Posterior cingulate gyrus (tissue), 11 donors: ENCODE measurements around the gene BMPER.

Experiments
- DNase-seq, 10 donors: peaks; one replicate each; pipeline versions ENCODE4 v3.0.0 to v3.0.0-alpha.2; 2020 to 2021; ENCODE audit warnings: mixed read lengths in 3 of 10
- intact Hi-C: fragments of 100-400 bp; cut with DNase I; formaldehyde crosslinking; loops from one replicate; pipeline ENCODE4 v1.15.1; 2023

Gene BMPER

DNA sequence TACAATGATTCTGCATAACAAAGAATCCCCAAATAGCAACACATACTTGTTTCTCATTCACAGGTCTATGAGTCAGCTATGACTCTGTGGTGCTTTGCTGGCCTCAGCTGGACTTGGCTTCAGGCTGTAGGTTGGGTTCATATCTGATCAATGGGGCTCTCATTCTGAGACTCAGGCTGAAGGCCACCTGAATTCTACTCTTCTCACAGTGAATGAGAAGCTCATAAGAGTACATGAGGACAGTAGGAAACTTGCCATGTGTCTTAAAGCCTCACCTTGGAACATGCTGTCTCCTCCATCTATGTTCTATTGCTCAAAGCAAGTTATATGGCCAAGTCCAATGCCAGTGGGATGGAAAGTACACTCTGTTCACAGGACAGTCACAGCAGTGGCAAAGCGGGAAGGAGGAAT, 292.9 kb downstream of the BMPER start:
- intact Hi-C loops: no loop called here

More for the DNA sequence above, 292.9 kb downstream of the BMPER start:
- DNase-seq: no peak
